Inflammatory macrophage (primary cell): Measurements from ENCODE around the gene NUAK1.
A peak's percentile ranks its signal among the peaks of the same experiment; 100 is the strongest.

ENCODE experiments used
- DNase-seq, 2 donors: peaks; one replicate each; pipeline ENCODE4 v3.0.0-alpha.2; 2020 to 2022

The NUAK1 gene

GRCh38 chr12:106128585-106129328, 10.0 kb downstream of the NUAK1 start:
- DNase-seq, result no peak

DNA sequence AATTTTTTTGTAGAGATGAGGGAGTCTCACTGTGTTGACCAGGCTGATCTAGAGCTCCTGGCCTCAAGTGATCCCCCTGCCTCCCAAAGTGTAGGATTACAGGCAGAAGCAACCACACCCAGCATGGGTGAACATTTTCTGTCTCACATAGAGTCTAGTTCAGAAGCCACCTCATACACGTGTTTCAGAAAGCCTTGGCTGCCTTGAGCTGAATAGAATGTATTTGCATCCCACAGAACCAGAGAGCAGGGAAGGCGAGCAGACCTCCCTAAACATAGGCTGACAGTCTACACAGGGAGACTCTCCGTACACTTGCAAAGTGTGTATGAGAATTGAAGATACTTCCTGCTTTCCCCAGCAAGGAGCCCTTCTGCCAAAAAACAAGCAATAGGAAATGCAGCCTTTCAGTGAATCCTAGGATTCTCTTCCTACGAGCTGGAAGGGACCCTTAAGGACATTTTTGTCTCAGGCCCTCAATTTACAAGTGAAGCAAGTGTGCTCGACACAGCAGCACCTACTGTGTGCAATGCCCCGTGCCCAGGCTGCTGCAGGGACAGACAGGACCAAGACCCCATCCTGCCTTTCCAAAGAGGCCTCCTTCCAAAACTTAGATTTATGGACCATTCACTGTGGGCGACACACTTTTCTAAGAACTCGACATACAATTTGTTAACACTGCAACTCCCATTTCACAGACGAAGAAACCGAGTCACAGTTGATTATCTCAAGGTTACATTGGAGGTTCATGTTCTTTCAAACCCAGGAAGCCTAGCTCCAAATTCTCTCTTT, 11.2 kb downstream of the NUAK1 start:
- DNase-seq, result no peak

DNA sequence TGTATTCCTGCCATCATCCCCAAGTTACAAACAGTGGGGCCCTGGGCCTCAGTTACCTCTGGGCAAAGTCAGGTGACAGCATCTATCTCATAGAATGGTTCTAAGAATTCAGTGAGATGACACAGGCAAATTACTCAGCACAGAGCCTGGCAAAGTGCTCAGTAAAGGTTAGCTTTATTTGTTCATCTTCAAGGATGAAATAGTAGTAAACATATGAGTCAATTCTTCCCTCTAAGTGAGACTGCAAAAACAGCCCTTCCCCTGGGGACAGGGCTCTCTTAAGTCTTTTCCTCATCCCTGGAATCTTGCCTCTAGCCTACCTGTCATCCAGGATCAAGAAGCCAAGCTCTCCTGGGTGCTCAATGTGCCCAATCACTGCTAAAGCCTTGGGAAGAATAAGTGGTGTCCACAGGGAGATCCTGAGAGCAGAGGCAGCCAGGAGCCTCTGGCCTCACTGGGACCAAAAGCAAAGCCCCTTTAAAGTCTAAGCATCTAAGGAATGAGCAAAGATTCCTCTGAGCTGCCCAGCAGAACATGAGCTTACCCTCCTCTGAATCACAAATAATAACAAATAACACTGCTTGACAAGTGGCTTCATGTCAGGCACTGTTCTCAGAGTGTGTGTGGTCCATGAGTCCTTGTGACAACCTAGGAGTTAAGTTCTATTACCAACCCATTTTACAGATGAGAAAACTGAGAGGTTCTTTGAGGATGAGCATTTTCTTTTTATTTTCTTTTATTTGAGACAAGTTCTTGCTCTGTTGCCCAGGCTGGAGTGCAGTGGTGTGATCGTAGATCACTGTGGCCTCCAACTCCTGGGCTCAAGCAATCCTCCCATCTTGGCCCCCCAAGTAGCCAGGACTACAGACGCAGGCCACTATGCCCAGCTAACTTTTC, 12.1 kb downstream of the NUAK1 start:
- DNase-seq, result no peak

GRCh38 chr12:106125351-106126095, 13.2 kb downstream of the NUAK1 start:
- DNase-seq, result no peak

- no peak for DNase-seq
Observed at GRCh38 chr12:106123551-106124081, 15.1 kb downstream of the NUAK1 start.

- no peak for DNase-seq
Observed at GRCh38 chr12:106123110-106123509, 15.6 kb downstream of the NUAK1 start.

GRCh38 chr12:106122004-106122403, 16.8 kb downstream of the NUAK1 start:
- no peak for DNase-seq

DNA sequence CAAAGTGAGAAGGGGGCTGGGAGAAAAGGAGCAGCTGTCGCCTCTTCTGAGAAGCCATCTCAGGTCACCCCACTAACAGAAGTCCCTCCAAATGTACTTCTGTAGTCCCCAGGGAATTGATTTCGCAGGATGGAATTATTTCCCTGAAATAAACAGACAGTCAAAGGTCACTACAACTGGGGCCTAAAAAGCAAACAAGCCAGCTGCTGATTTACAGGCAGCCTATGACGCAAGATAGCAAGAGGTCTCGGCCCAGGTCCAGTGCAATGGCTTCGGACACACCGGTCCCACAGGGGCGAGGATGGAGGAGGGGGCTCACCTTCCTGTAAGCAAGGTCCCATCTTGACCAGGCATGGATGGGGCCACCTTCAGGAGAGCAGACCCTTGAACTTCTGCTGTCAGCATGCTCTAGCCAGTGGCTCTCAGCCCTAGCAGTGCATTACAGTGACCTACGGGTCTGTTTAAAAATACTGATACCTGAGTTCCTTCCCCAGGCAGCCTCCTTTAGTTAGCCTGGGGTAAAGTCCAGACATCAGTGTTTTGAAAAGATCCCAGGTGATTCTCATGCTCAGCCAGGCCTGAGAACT, 18.1 kb downstream of the NUAK1 start:
- no peak for DNase-seq

GRCh38 chr12:106119301-106119700, 19.5 kb downstream of the NUAK1 start:
- DNase-seq, result no peak

- no peak for DNase-seq
Observed at GRCh38 chr12:106118381-106119130, 20.2 kb downstream of the NUAK1 start.

GRCh38 chr12:106115440-106115839, 23.3 kb downstream of the NUAK1 start:
- DNase-seq, result no peak

GRCh38 chr12:106114447-106115068, 24.2 kb downstream of the NUAK1 start:
- no peak for DNase-seq

DNA sequence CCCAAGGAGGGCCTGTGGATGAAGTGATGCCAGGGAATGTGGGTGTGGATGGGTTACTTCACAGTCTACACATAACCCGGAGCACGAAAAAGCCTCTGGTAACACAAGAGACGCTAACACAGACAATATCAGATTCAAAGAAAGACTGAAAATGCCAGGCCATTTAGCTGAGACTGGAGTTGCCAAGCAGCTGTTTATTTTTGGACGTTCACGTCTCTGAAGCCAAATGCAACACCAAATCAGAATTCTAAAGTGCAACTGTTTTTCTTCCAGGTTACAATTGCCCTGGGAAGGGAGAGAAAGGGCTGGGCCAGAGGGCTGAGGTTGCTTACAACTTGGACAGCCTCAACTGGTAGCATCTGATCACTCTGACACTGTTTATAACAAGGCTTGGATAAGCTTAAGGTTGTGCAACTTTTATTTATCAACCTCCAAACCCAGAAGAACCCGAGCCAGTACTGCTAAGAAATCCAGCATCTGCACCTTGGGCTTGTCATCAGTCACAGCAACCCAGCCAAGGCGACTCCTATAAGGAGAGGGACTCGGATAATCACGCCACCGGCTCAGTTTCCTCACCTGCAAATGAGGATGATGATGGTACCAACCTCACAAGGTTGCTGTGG, 24.8 kb downstream of the NUAK1 start:
- DNase-seq, result no peak

DNA sequence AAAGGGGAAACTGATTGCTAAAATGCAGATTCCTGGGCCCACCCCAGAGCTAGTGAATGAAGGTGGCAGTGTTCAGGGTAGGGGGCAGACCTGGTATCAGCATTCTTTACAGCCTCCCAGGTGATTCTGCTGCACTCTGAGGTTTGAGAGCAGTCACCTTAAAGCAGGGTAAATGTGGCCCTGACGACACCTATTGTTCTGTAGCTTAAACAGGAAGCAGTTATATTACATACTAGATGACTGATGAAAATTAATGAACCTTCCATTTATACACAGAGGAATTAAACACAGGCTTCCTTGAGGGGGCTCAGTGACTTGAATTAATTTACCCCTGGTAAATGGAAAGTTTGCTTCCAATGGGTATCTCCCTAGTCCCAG, 25.3 kb downstream of the NUAK1 start:
- no peak for DNase-seq

- peak; percentile 81 to 86 for DNase-seq
Observed at GRCh38 chr12:106113042-106113441, 25.7 kb downstream of the NUAK1 start.

GRCh38 chr12:106112145-106112821, 26.5 kb downstream of the NUAK1 start:
- peak; percentile 32 to 37 for DNase-seq

GRCh38 chr12:106110626-106111300, 28.0 kb downstream of the NUAK1 start:
- no peak for DNase-seq

GRCh38 chr12:106109168-106109910, 29.4 kb downstream of the NUAK1 start:
- DNase-seq, result no peak
